PC-9 (cell line): ENCODE results near the gene NUP85. TPM values are rescaled to one million over a fixed set of nuclear protein-coding genes. Genes with fewer than 3 reads are reported as not detected.

ENCODE experiments used
- BruUV-seq: library from RNA; stranded (reverse); fragments of 400-500 nt; replicated peaks from 2 replicates; lab custom pipeline; 2021; lab: Mats Ljungman, UMichigan
- CTCF ChIA-PET: fragments of 300-600 bp; sonication (Branson Sonifier 250); formaldehyde crosslinking; loops from one replicate; lab custom pipeline; 2022; ENCODE audit warnings: antibody characterized with exemption; lab: Charles Lee
- POLR2A ChIA-PET: fragments of 300-600 bp; sonication (Branson Sonifier 250); formaldehyde crosslinking; loops from one replicate; lab custom pipeline; 2022; ENCODE audit warnings: antibody characterized with exemption; ENCODE audit not compliant: unreplicated experiment; lab: Charles Lee
- DNase-seq, 2 experiments: peaks; one replicate each; pipeline versions ENCODE4 v3.0.0 to v3.0.0-alpha.2; 2015 to 2022; ENCODE audit warnings: mixed read lengths in 1 of 2
- H2AFZ ChIP-seq: fragments of 200-600 bp; sonication (generic); 2 replicates; pipeline ENCODE4 v1.8.1; 2017; ENCODE audit warnings: antibody characterized with exemption
- H3F3A ChIP-seq: fragments of 200-600 bp; sonication (generic); 2 replicates; pipeline ENCODE4 v1.8.1; 2017; ENCODE audit warnings: antibody characterized with exemption, mild to moderate bottlenecking, low read depth; ENCODE audit not compliant: insufficient read depth
- H3K27ac ChIP-seq: fragments of 200-600 bp; sonication (generic); 2 replicates; pipeline ENCODE4 v1.6.1; 2016; ENCODE audit warnings: mixed run types
- H3K27me3 ChIP-seq: fragments of 200-600 bp; sonication (generic); 2 replicates; pipeline ENCODE4 v1.6.1; 2016; ENCODE audit warnings: low read depth, mixed run types; ENCODE audit not compliant: insufficient read depth
- H3K36me3 ChIP-seq: fragments of 200-600 bp; sonication (generic); 2 replicates; pipeline ENCODE4 v1.6.1; 2016; ENCODE audit warnings: low read depth, mixed run types
- H3K4me1 ChIP-seq: fragments of 200-600 bp; sonication (generic); replicated peaks from 2 replicates; pipeline ENCODE4 v1.6.1; 2016; ENCODE audit warnings: mixed run types; ENCODE audit not compliant: insufficient read depth
- H3K4me2 ChIP-seq: fragments of 200-600 bp; sonication (generic); 2 replicates; pipeline ENCODE4 v1.6.1; 2017; ENCODE audit warnings: mixed run types
- H3K4me3 ChIP-seq: fragments of 200-600 bp; sonication (generic); 2 replicates; pipeline ENCODE4 v1.6.1; 2016; ENCODE audit warnings: mixed run types
- H3K79me2 ChIP-seq: fragments of 200-600 bp; sonication (generic); 2 replicates; pipeline ENCODE4 v1.6.1; 2017; ENCODE audit warnings: low read depth, mixed run types
- H3K9me2 ChIP-seq: fragments of 200-600 bp; sonication (generic); 2 replicates; pipeline ENCODE4 v1.8.1; 2017; ENCODE audit warnings: mild to moderate bottlenecking; ENCODE audit not compliant: insufficient read depth
- H3K9me3 ChIP-seq: fragments of 200-600 bp; sonication (generic); 2 replicates; pipeline ENCODE4 v1.8.1; 2016; ENCODE audit warnings: low read depth; ENCODE audit not compliant: insufficient read depth
- H4K20me1 ChIP-seq: fragments of 200-600 bp; sonication (generic); 2 replicates; pipeline ENCODE4 v1.8.1; 2017; ENCODE audit not compliant: insufficient read depth
- CTCF ChIP-seq: fragments of 200-600 bp; sonication (generic); conservative IDR thresholded peaks from 2 replicates; pipeline ENCODE4 v1.6.1; 2017; ENCODE audit warnings: mixed run types, antibody characterized with exemption, mild to moderate bottlenecking, moderate library complexity
- EZH2 ChIP-seq: fragments of 200-600 bp; sonication (generic); IDR thresholded peaks from 2 replicates; pipeline ENCODE4 v1.8.0; 2017; ENCODE audit warnings: antibody characterized with exemption, low read depth
- intact Hi-C: fragments of 100-400 bp; cut with micrococcal nuclease; formaldehyde crosslinking; loops from one replicate; pipeline ENCODE4 v1.10.0; 2022; ENCODE audit not compliant: unreplicated experiment
- total RNA-seq: library from RNA; stranded (reverse); gene quantifications from 2 replicates; pipeline ENCODE4 v1.2.3, GENCODE V29; 2021

NUP85 gene
- total RNA-seq, 1 experiment from 2014 or later = 73.1 TPM

- Histone ChIP-seq H3F3A (peaks cover 65% of the 10 kb centered on the region), H3K36me3 (peaks cover 48% of the 10 kb centered on the region), H3K4me1 (peaks cover 11% of the 10 kb centered on the region), H3K27ac (no peak overlapping the region), H3K9me2 (no peaks in the 10 kb centered on the region), H3K4me2 (no peak overlapping the region), H2AFZ (no peak overlapping the region), H4K20me1 (peaks cover 50% of the 10 kb centered on the region), H3K9me3 (no peaks in the 10 kb centered on the region), H3K79me2 (peaks cover 95% of the 10 kb centered on the region), H3K27me3 (no peaks in the 10 kb centered on the region), H3K4me3 (no peak overlapping the region)
- ChIA-PET POLR2A (interaction anchor here (0.6 kb wide), 1 partner anchor 56 kb away, joined by 5 read pairs; no protein-coding TSS in a partner anchor), CTCF (no interaction called here)
- intact Hi-C loops = no loop called here
- no peak for DNase-seq
- TF ChIP-seq CTCF (no peak), EZH2 (no peak)
- no TSS peak for BruUV-seq
These were observed 28.9 kb upstream of the NUP85 start for GRCh38 chr17:75176625-75177024.

GRCh38 chr17:75178453-75178852, 27.0 kb upstream of the NUP85 start:
- TF ChIP-seq EZH2 (no peak), CTCF (no peak)
- ChIA-PET POLR2A (no interaction called here), CTCF (no interaction called here)
- H3K4me2 ChIP-seq = no peak overlapping the region
- no peaks in the 10 kb centered on the region for H3K9me3 ChIP-seq
- DNase-seq = no peak
- H3K27me3 ChIP-seq = no peaks in the 10 kb centered on the region
- H3K4me1 ChIP-seq = peaks cover 14% of the 10 kb centered on the region
- no peaks in the 10 kb centered on the region for H3K9me2 ChIP-seq
- peaks cover 42% of the 10 kb centered on the region for H3K36me3 ChIP-seq
- H3K4me3 ChIP-seq = no peak overlapping the region
- intact Hi-C loops = no loop called here
- peaks cover 89% of the 10 kb centered on the region for H3K79me2 ChIP-seq
- H4K20me1 ChIP-seq = peaks cover 40% of the 10 kb centered on the region
- no peak overlapping the region for H2AFZ ChIP-seq
- H3K27ac ChIP-seq = no peak overlapping the region
- H3F3A ChIP-seq = peaks cover 54% of the 10 kb centered on the region
- BruUV-seq = no TSS peak

- TF ChIP-seq EZH2 = no peak
- no peak for TF ChIP-seq CTCF
- ChIA-PET CTCF (interaction anchor here (0.6 to 0.7 kb wide), 3 partner anchors 21 to 601 kb away, joined by 3 to 5 read pairs (median 5); no protein-coding TSS in a partner anchor), POLR2A (interaction anchor here (0.7 kb wide), 1 partner anchor 25 kb away, joined by 6 read pairs; no protein-coding TSS in a partner anchor)
- Histone ChIP-seq H3K27ac (0 out of 2 replicates have a peak overlapping the region, but pooled peaks have one; percentile 87), H3F3A (peaks cover 42% of the 10 kb centered on the region), H2AFZ (no peak overlapping the region), H3K27me3 (no peaks in the 10 kb centered on the region), H3K9me3 (no peaks in the 10 kb centered on the region), H4K20me1 (peaks cover 37% of the 10 kb centered on the region), H3K36me3 (peaks cover 19% of the 10 kb centered on the region), H3K9me2 (no peaks in the 10 kb centered on the region), H3K4me3 (peak overlapping the region; percentile 84), H3K4me2 (peak overlapping the region; percentile 87), H3K79me2 (peaks cover 65% of the 10 kb centered on the region), H3K4me1 (peaks cover 16% of the 10 kb centered on the region)
- DNase-seq = no peak
- intact Hi-C loops = no loop called here
- no TSS peak for BruUV-seq
These were observed 24.4 kb upstream of the NUP85 start for GRCh38 chr17:75181110-75181509.
